Epithelial cell of proximal tubule (primary cell): ENCODE results near the gene MBP. TPM values are rescaled to one million over a fixed set of nuclear protein-coding genes. Genes with fewer than 3 reads are reported as not detected.

ENCODE experiments used
- DNase-seq: peaks from one replicate; pipeline ENCODE4 v3.0.0-alpha.2; 2011; ENCODE audit warnings: low read depth
- H3K4me3 ChIP-seq: 2 replicates; pipeline ENCODE4 v1.5.1; 2011; ENCODE audit warnings: low read depth, mild to moderate bottlenecking, low read length
- CTCF ChIP-seq: conservative IDR thresholded peaks from 2 replicates; pipeline ENCODE4 v1.5.1; 2012; ENCODE audit warnings: low read depth, mild to moderate bottlenecking, low read length
- total RNA-seq: library from RNA; depleted of rRNA; stranded (reverse); fragments of >200 nt; gene quantifications from 2 replicates; pipeline ENCODE4 v1.2.3, GENCODE V29; 2015

The MBP gene
- total RNA-seq, 1 donor from 2014 or later = 19.1 TPM

GRCh38 chr18:77070627-77071026 lies 62.0 kb downstream of the MBP start:
- H3K4me3 ChIP-seq = no peak overlapping the region
- TF ChIP-seq CTCF = no peak
- DNase-seq = no peak

- no peak for DNase-seq
- TF ChIP-seq CTCF = no peak
Measured at GRCh38 chr18:77069931-77070330, 62.7 kb downstream of the MBP start.

DNA sequence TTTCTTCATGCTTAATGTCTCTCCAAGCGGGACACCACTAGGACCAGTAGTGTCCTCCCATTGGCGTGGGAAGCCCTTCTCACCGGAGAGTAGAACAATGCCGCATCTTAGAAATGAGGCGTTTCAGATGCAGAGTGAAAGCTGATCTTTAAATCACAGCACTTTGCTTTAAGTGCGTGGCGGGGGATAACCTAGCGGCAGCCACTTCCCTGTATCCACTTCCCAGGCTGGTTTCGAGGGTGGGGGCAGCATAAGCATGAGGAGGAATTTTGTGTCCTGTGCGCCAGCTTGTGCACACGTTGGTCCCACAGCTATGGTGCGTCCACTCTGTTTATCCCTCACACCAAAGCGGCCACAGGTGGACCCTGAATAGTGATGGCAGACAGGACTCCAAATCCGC lies 63.1 kb downstream of the MBP start:
- DNase-seq = no peak
- no peak overlapping the region for H3K4me3 ChIP-seq
- no peak for TF ChIP-seq CTCF

More at GRCh38 chr18:77069931-77070330, 62.7 kb downstream of the MBP start:
- no peak overlapping the region for H3K4me3 ChIP-seq

GRCh38 chr18:77068321-77069312 lies 64.0 kb downstream of the MBP start:
- DNase-seq = peak; percentile 52
- no peak overlapping the region for H3K4me3 ChIP-seq
- no peak for TF ChIP-seq CTCF

DNA sequence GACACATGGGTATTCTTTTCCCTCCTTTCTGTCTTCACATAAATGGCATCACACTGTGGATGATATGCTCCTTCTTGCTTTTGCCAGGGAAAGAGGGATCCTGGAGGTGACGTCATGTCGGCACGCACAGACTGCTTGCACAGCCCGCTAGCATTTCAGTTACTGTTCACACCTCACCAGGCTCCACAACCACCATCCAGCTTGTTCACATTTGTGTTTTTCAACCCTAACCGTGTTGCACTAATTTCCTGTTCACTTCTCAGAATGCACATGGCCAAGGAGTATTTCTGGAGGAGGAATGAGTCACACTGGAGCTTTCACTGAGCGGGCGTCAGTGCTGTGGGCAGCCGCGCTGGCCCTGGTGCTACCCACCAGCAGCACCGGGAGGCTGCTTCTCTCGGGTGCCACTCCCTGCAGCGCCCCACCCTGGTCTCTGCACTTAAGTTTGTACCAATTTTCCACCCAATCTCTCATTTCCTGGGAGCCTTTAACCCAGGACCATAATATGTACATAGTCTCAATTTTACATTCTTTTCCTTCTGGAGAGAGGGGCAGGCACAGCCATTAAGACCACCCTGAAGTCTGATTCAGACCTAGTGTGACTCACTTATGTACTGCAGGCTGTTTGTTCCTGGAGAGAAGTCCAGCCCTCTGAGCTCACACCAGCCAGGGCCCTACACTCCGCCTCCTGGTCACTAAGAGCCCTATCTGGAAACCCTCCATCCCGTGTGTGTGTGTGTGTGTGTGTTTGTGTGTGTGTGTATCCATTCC lies 65.1 kb downstream of the MBP start:
- TF ChIP-seq CTCF = peak; percentile 27
- H3K4me3 ChIP-seq = peak overlapping the region; percentile 26
- DNase-seq = peak; percentile 70

DNA sequence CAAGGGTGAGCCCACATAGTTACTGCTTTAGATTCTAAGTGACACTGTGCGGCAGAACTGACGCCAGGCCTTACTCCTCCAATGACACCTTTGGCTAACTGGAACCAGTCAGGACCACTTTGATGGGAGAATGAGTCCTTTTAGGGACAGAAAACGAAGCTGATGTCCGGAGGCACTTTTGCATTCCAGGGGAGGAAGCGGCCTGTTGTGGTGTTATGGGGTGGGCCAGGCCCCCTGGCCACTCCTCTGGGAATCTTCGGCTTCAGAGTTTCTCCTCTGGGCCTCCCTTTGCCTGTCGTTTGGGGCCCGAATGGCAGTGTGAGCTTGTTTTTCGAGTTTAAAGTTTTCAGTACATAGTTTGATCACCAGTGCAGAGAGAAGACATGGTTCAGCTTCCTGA lies 65.9 kb downstream of the MBP start:
- DNase-seq = no peak
- no peak overlapping the region for H3K4me3 ChIP-seq
- no peak for TF ChIP-seq CTCF
